HepG2 (cell line): ENCODE measurements around the gene TRNP1.
A peak's percentile ranks its signal among the peaks of the same experiment; 100 is the strongest.

Experiments
- CHD4 ChIP-seq: fragments of 200-600 bp; sonication (generic); IDR thresholded peaks from 2 replicates; pipeline ENCODE4 v1.7.0; 2017; ENCODE audit warnings: mild to moderate bottlenecking, low read length, borderline replicate concordance
- CTCF ChIP-seq: sonication (generic); formaldehyde crosslinking; IDR thresholded peaks from 2 replicates; pipeline ENCODE4 v1.5.0; 2020; ENCODE audit warnings: mild to moderate bottlenecking, missing genetic modification reagents, moderate library complexity
- MAFG ChIP-seq: sonication (generic); formaldehyde crosslinking; IDR thresholded peaks from 2 replicates; pipeline ENCODE4 v1.5.1; 2020; ENCODE audit warnings: mild to moderate bottlenecking, missing genetic modification reagents
- NONO ChIP-seq, 2 experiments: fragments of 450-650 bp in 1 of 2; sonication (generic) in 1 of 2; formaldehyde crosslinking in 1 of 2; IDR thresholded peaks in 1 of 2; conservative IDR thresholded peaks in 1 of 2; 2 replicates each; pipeline versions ENCODE4 v1.6.1 to v1.8.0; 2017 to 2022; ENCODE audit warnings: mild to moderate bottlenecking in 1 of 2, missing genetic modification reagents in 1 of 2, moderate library complexity in 1 of 2
- POLR2A ChIP-seq, 2 experiments: IDR thresholded peaks; 2 replicates each; pipeline ENCODE4 v1.6.1; 2011; ENCODE audit warnings: low read depth in 2 of 2, low read length in 2 of 2, mild to moderate bottlenecking in 1 of 2, moderate library complexity in 1 of 2; ENCODE audit not compliant: insufficient read depth in 1 of 2
- ZNF205 ChIP-seq: IDR thresholded peaks from 2 replicates; pipeline ENCODE4 v1.6.1; 2018; ENCODE audit warnings: missing biosample characterization, missing genetic modification reagents
- ZNF431 ChIP-seq: sonication (generic); formaldehyde crosslinking; IDR thresholded peaks from 2 replicates; pipeline ENCODE4 v1.9.0; 2022; ENCODE audit warnings: missing genetic modification reagents, low read depth, mild to moderate bottlenecking, borderline replicate concordance
- ZNF501 ChIP-seq: sonication (generic); formaldehyde crosslinking; IDR thresholded peaks from 2 replicates; pipeline ENCODE4 v1.5.1; 2020; ENCODE audit warnings: mild to moderate bottlenecking, moderate library complexity, missing genetic modification reagents
- ZZZ3 ChIP-seq: sonication (generic); formaldehyde crosslinking; IDR thresholded peaks from 2 replicates; pipeline ENCODE4 v1.4.0; 2020; ENCODE audit warnings: missing genetic modification reagents, mild to moderate bottlenecking, borderline replicate concordance
- TF ChIP-seq, protein P1 (sequence below): sonication (generic); formaldehyde crosslinking; conservative IDR thresholded peaks from 2 replicates; pipeline ENCODE4 v1.4.0; 2020; ENCODE audit warnings: missing genetic modification reagents

DNA sequence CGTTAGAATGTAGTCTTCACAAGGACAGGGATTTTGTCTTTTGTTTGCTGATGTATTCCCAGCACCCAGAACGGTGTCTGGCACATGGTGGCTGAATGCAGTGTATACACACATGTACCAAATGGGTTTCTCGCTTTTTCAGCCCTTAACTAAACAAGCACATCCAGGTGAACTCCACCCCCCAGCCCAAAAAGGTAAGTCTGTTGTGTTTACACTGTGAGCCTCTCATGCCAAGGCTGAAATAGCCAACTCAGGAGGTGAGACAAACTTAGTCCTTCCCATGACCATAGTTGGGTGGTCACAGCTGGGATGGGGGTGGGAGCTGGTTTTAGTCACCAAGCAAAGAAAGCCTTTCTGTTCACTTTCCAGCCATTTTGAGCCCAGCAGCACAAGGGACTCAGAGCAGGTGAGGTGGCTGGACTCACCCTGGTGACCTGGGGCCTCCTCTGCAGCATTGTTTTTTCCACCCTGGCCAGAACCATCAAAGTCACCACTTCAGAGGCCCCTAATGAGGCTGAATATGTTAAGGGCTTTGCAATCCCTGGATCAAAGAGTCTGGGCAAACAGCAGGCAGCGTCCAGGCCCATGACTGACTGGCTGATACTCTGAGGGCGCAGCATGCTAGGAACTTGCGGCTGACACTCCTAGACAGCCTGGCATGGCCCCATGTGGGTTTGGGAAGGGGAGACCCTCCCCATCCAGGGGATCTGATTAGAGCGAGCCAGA lies 10.4 kb downstream of the TRNP1 start:
- TF ChIP-seq ZZZ3 (CRISPR knock-in tag), result no peak
- no peak; the same call in 1 of the 2 replicates for TF ChIP-seq ZNF501 (CRISPR knock-in tag)
- TF ChIP-seq, protein P1, sequence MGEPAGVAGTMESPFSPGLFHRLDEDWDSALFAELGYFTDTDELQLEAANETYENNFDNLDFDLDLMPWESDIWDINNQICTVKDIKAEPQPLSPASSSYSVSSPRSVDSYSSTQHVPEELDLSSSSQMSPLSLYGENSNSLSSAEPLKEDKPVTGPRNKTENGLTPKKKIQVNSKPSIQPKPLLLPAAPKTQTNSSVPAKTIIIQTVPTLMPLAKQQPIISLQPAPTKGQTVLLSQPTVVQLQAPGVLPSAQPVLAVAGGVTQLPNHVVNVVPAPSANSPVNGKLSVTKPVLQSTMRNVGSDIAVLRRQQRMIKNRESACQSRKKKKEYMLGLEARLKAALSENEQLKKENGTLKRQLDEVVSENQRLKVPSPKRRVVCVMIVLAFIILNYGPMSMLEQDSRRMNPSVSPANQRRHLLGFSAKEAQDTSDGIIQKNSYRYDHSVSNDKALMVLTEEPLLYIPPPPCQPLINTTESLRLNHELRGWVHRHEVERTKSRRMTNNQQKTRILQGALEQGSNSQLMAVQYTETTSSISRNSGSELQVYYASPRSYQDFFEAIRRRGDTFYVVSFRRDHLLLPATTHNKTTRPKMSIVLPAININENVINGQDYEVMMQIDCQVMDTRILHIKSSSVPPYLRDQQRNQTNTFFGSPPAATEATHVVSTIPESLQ (CRISPR knock-in tag), result no peak
- TF ChIP-seq CHD4, result no peak
- TF ChIP-seq MAFG, result no peak
- no peak for TF ChIP-seq POLR2A (IDR thresholded peaks at IDR 0.05; ENCODE audit: insufficient read depth in 1 of 2, low read depth in 2 of 2, low read length in 2 of 2)
- no peak for TF ChIP-seq ZNF205 (CRISPR knock-in tag)
- no peak for TF ChIP-seq CTCF (CRISPR knock-in tag)
- TF ChIP-seq NONO (IDR thresholded peaks at IDR 0.05), result no peak
- 0 out of 2 replicates have a peak, but pooled peaks have one; percentile 37 for TF ChIP-seq NONO (CRISPR knock-in tag; conservative IDR thresholded peaks at IDR 0.05)
- no peak for TF ChIP-seq ZNF431 (CRISPR knock-in tag)
